Mesothelial cell of epicardium (in vitro differentiated cells): ENCODE data around the gene NTSR1. TPM values are rescaled to one million over a fixed set of nuclear protein-coding genes. Genes with fewer than 3 reads are reported as not detected.
A peak's percentile ranks its signal among the peaks of the same experiment; 100 is the strongest.

Experiments
- DNase-seq, 2 experiments: peaks; one replicate each; pipeline ENCODE4 v3.0.0; 2021; ENCODE audit warnings: low spot score in 2 of 2; ENCODE audit not compliant: unreplicated experiment in 2 of 2
- H3K27ac Mint-ChIP-seq: 2 replicates; pipeline ENCODE4 v1.8.0; 2021; ENCODE audit warnings: mixed read lengths
- H3K27me3 Mint-ChIP-seq: 2 replicates; pipeline ENCODE4 v1.8.0; 2021; ENCODE audit warnings: low read depth, mixed read lengths
- H3K36me3 Mint-ChIP-seq: 2 replicates; pipeline ENCODE4 v1.8.0; 2021; ENCODE audit warnings: mixed read lengths
- H3K4me1 Mint-ChIP-seq: 2 replicates; pipeline ENCODE4 v1.8.0; 2021; ENCODE audit warnings: mixed read lengths
- H3K4me3 Mint-ChIP-seq: 2 replicates; pipeline ENCODE4 v1.8.0; 2021; ENCODE audit warnings: mild to moderate bottlenecking, moderate library complexity, mixed read lengths
- H3K9me3 Mint-ChIP-seq: 2 replicates; pipeline ENCODE4 v1.8.0; 2021; ENCODE audit warnings: mixed read lengths
- CTCF ChIP-seq: fragments of 200-600 bp; sonication (generic); IDR thresholded peaks from one replicate; pipeline ENCODE4 v1.5.0; 2021; ENCODE audit warnings: antibody characterized with exemption; ENCODE audit not compliant: unreplicated experiment
- total RNA-seq: library from RNA; stranded (reverse); gene quantifications from 3 replicates; pipeline ENCODE4 v1.2.1, GENCODE V29; 2021

Gene NTSR1
- total RNA-seq, 1 donor from 2014 or later = 0.36 TPM

GRCh38 chr20:62704341-62704948, 4.2 kb upstream of the NTSR1 start:
- peak overlapping the region; percentile 21 for H3K27ac Mint-ChIP-seq
- peaks cover 49% of the 10 kb centered on the region for H3K27me3 Mint-ChIP-seq
- H3K4me3 Mint-ChIP-seq = no peak overlapping the region
- peaks cover 20% of the 10 kb centered on the region for H3K4me1 Mint-ChIP-seq
- no peaks in the 10 kb centered on the region for H3K9me3 Mint-ChIP-seq
- peak; percentile 74 to 88 for DNase-seq
- no peak for TF ChIP-seq CTCF
- H3K36me3 Mint-ChIP-seq = no peaks in the 10 kb centered on the region

- Mint-ChIP-seq H3K4me3 (no peak overlapping the region), H3K4me1 (peaks cover 20% of the 10 kb centered on the region), H3K36me3 (no peaks in the 10 kb centered on the region), H3K9me3 (no peaks in the 10 kb centered on the region), H3K27me3 (peaks cover 57% of the 10 kb centered on the region), H3K27ac (no peak overlapping the region)
- no peak for DNase-seq
- no peak for TF ChIP-seq CTCF
These were observed 3.0 kb upstream of the NTSR1 start for GRCh38 chr20:62705627-62706026.

GRCh38 chr20:62706344-62706743, 2.3 kb upstream of the NTSR1 start:
- Mint-ChIP-seq H3K4me1 (peaks cover 20% of the 10 kb centered on the region), H3K4me3 (no peak overlapping the region), H3K27me3 (peaks cover 56% of the 10 kb centered on the region), H3K27ac (no peak overlapping the region), H3K36me3 (no peaks in the 10 kb centered on the region), H3K9me3 (no peaks in the 10 kb centered on the region)
- DNase-seq = no peak
- no peak for TF ChIP-seq CTCF

GRCh38 chr20:62706857-62707256, 1.8 kb upstream of the NTSR1 start:
- peaks cover 20% of the 10 kb centered on the region for H3K4me1 Mint-ChIP-seq
- H3K27ac Mint-ChIP-seq = no peak overlapping the region
- no peaks in the 10 kb centered on the region for H3K9me3 Mint-ChIP-seq
- H3K27me3 Mint-ChIP-seq = peaks cover 58% of the 10 kb centered on the region
- no peak for DNase-seq
- no peak overlapping the region for H3K4me3 Mint-ChIP-seq
- H3K36me3 Mint-ChIP-seq = no peaks in the 10 kb centered on the region
- TF ChIP-seq CTCF = no peak

- Mint-ChIP-seq H3K4me3 (no peak overlapping the region), H3K27ac (no peak overlapping the region), H3K9me3 (no peaks in the 10 kb centered on the region), H3K27me3 (peaks cover 64% of the 10 kb centered on the region), H3K4me1 (peaks cover 20% of the 10 kb centered on the region), H3K36me3 (no peaks in the 10 kb centered on the region)
- DNase-seq = no peak
- no peak for TF ChIP-seq CTCF
These were observed 1.2 kb upstream of the NTSR1 start for GRCh38 chr20:62707276-62707920.
